NCI-H128 (cell line): Measurements from ENCODE around the gene PLCG1.

Source experiments
- DNase-seq: peaks from one replicate; lab custom pipeline; 2025; ENCODE audit not compliant: unreplicated experiment; lab: John Stamatoyannopoulos, UW

Gene PLCG1

DNA sequence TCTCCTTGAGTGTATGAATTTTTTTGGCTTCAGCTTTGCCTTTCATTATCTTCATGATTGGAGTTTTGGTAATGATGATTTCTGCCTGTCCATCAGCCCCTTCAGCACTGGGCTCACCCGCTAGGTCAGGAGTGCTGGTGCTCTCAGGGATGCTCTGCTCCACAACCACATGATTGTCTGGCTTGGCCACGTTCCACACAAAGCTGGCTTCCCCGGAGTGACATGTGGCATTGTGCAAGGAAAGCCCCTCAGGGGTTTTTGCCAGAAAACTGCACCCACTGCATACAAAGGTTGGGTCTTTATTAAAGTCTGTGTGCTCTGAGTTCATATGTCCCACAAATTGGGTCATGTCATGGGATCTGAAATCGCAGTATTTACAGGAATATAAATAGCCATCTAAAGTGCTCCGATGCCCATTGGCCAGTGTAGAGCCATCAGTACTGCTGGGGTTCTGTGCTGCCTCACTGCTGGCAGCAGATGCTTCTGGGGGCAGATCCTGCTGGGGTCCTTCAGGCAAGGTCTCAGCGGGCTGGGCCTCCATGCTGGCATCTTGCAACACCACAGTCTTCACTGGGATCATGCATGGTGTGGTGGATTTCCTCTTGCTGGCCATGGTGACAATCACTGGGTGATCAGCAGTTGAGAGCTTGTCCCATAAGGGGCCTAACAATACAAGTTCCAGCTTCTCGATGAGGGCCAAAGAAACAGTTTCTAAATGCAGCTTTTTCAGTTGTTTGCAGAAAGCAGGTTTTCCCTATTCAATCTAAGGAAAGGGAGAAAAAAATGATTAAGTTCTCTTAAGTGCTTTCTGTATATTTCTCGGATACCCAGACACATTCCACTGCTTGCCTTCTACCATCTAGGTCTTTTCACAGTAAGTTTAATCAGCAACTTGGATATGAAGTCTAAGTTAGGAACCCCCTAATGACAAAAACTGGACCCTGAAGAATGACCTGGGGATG is 67.2 kb downstream of the PLCG1 start:
- DNase-seq: no peak

DNA sequence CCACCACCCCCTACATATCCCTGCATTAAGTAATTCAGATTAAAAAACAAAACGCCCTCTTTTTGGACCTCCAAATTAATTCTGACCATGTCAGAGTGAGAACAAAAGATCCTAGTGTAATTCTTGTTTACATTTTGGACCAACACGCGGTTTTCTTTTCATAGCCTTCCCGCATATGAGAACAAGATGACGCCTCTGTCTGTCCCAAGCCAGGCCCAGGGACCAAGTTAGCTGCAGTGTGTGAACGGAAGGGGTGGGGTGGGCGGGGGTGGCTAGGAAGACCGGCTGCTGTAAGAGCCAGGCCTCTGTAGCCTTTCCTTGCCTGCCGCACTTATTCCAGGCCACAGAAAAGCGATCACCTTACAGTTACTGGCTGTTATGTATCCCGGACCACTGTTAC is 68.0 kb downstream of the PLCG1 start:
- DNase-seq: no peak

DNA sequence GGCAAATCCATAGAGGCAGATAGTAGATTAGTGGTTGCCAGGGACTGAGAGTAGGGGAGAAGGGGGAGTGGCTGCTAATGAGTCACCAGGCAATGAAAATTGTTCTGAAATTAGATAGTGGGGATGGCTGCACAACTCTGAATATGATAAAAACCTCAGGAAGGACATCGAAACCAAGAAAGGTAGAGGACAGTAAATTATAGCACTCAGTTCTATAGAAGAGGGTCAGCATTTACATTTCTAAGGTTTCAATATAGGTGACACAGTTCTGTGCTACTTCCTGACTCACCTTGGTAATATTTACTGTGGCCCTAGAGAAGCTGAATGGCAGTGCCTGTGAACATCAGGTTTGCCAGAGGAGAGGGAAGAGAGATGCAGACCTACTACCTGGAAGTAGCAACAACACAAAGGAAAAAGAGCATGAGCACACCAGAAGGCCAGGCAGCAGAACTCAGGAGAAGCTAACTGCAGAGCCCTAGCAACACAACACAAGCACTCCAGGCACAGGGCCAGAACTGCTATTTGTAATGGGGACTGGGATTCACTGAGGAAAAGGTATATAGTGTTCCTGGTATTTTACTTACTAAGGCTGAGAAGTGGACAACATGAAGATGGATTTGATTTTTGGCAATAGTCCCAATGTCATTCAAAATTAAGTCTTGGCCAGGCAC is 75.9 kb downstream of the PLCG1 start:
- DNase-seq: no peak

GRCh38 chr20:41214202-41214601 is 76.9 kb downstream of the PLCG1 start:
- DNase-seq: no peak

DNA sequence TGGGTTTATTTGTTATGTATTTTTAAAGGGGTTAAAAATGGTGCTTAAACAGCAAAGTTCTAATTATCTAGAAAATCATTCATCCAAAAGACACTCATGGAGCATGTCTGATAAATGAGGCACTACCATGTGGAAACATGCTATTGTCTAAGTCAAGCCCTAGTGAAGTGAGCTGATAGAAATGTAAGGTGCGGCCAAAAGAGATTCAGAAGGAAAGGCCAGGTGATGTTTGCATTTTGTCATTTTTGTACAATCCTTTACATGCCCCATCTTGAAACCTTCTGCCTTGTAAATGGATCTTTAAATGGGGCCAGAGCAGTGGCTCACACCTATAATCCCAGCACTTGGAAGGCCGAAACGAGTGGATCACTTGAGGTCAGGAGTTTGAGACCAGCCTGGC is 77.3 kb downstream of the PLCG1 start:
- DNase-seq: no peak

DNA sequence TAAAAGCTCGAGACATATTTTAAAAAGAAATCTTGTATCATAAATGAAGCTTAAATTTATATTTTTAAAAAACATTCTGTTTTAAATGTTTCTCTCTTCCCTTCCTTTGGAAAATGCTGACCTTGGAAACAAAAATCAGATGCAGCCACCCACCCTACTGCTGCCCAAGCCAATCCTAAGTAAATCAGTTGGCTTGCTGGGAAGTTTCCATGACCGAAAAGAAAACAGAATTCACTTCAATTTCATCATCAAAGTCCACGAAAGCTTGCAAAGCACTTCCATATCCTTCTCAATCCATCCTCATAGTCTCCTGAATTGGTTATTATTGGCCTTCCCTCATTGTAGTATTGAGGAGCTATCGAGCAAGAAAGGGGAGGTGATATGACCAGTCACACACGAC is 80.1 kb downstream of the PLCG1 start:
- DNase-seq: no peak

DNA sequence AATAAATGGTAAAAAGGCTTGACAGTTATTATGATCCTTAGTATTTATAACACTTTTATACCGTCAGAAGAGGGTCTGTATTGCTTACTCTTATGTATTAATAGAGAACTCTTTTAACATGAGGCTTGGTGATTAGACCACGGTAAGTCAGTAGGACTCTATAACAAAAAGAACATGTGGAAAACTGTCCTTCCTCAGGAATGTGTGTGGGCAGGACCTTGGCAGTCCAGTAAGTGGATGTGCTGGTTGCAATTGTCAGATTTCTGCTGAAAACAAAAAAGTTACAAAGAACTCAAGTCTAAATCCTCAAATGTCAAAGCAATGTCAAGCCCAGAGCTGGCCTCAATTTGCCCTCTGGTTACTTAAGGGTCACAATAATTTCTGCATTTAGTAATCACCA is 81.1 kb downstream of the PLCG1 start:
- DNase-seq: no peak

DNA sequence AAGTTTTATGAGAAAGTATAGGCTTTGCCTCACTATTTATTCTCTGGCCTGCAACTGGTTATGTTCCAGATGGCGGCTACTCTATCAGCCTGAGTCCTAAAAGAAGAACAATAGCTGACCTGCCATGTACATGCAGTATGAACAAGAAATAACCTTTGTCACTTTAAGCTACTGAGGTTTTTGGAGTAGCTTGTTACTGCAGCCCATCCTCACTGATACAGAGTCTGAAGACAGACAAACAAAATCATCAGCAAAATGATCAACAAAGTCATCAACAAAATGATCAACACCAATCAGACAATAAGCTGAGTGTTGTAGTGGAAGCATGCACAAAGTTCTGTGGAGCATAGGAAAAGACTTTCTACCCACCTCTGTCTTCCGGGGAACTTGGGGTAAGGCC is 82.5 kb downstream of the PLCG1 start:
- no peak for DNase-seq

DNA sequence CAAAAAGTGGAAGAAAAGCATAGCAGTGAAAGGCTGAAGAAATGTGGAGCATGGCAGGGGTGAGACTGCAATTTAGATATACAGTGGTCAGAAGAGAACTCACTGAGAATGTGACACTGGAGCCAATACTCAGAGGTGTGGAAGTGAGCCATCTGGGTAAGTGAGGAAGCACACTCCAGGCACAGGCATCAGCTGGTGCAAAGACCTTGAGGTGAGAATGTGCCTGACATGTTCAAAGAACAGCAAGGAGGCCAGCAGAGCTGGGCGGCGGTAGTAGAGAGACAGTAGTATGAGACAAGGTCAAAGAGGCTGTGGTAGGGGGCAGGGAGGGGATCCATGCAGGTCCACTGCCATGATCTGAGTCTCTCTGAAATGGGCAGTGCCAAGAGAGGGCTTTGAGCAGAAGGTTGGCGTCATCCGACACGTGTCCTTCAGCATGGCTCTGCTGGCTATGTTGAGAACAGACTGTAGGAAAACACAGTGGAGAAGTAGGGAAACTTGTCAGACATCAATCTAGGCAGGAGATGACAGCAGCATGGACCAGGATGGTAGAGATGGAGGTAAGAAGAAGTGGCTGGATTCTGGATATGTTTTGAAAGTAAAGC is 84.4 kb downstream of the PLCG1 start:
- DNase-seq: no peak

DNA sequence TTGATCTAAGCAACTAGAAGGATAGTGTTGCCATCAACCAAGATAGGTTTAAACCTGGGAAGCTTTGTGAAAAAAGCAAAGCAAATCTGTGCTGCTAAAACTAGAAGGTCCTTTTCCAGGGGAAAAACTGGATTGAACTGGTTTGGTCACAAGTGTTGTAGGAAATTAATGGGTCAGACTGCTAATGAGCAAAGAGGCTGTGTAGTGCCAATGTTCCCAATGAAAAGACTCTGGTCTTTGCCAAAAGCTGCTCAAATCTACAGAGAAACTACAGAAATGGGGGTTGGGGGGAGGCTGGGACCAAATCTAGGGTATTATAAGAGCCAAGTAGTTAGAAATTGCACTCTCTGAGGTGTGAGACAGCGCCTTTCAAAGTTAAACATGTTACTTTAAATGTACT is 85.0 kb downstream of the PLCG1 start:
- no peak for DNase-seq

- DNase-seq: no peak
Measured at GRCh38 chr20:41222703-41223102, 85.4 kb downstream of the PLCG1 start.

GRCh38 chr20:41223112-41223511 is 85.8 kb downstream of the PLCG1 start:
- no peak for DNase-seq

DNA sequence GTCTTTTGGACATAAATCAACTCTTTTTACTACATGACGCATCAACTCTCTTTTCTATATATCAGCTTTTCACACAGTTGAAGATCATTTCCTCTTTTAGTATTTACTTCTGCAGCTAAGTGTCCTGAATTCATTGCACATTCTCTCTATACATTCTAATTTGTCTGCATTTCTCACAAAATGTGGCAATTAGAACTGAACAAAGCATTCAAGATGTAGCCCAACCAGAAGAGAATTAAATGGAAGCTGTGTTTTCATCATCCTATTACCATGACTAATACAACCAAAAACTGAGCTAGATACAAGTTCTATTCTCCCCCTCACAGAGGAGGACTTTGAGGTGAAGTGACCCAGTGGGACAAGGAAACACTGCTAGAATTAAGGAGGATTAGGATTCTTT is 86.9 kb downstream of the PLCG1 start:
- DNase-seq: no peak

- no peak for DNase-seq
Measured at GRCh38 chr20:41225091-41225490, 87.7 kb downstream of the PLCG1 start.

GRCh38 chr20:41226426-41226825 is 89.1 kb downstream of the PLCG1 start:
- DNase-seq: no peak
